ENCODE measurements around the gene HLA-DOA.

The HLA-DOA gene

GRCh38 chr6:33008944-33009861 is at the start of gene HLA-DOA:
TSS of gene HLA-DOA (minus strand) at chr6:33009591.
- DNase-seq: no peak

GRCh38 chr6:33057222-33058150 is 48.1 kb upstream of the HLA-DOA start:
- no peak for DNase-seq

- DNase-seq: no peak
Observed at GRCh38 chr6:33053230-33053629, 43.8 kb upstream of the HLA-DOA start.

- DNase-seq: no peak
Observed at GRCh38 chr6:33052627-33053026, 43.2 kb upstream of the HLA-DOA start.

GRCh38 chr6:33050014-33050810 is 40.8 kb upstream of the HLA-DOA start:
- DNase-seq: no peak

GRCh38 chr6:33049323-33050013 is 40.1 kb upstream of the HLA-DOA start:
- no peak for DNase-seq

GRCh38 chr6:33040157-33040556 is 30.8 kb upstream of the HLA-DOA start:
- DNase-seq: no peak

GRCh38 chr6:33036535-33036934 is 27.1 kb upstream of the HLA-DOA start:
- DNase-seq: no peak

GRCh38 chr6:33034554-33034953 is 25.2 kb upstream of the HLA-DOA start:
- DNase-seq: no peak

- DNase-seq: no peak
Observed at GRCh38 chr6:33030245-33030644, 20.9 kb upstream of the HLA-DOA start.

GRCh38 chr6:33029328-33030184 is 20.2 kb upstream of the HLA-DOA start:
- no peak for DNase-seq

GRCh38 chr6:33028220-33028849 is 18.9 kb upstream of the HLA-DOA start:
- no peak for DNase-seq

GRCh38 chr6:33024521-33024920 is 15.1 kb upstream of the HLA-DOA start:
- DNase-seq: no peak

- no peak for DNase-seq
Observed at GRCh38 chr6:33023536-33023935, 14.1 kb upstream of the HLA-DOA start.

- DNase-seq: no peak
Observed at GRCh38 chr6:33021917-33022316, 12.5 kb upstream of the HLA-DOA start.

- DNase-seq: no peak
Observed at GRCh38 chr6:33019372-33019771, 10.0 kb upstream of the HLA-DOA start.

- no peak for DNase-seq
Observed at GRCh38 chr6:33018904-33019303, 9.5 kb upstream of the HLA-DOA start.

GRCh38 chr6:33018418-33018817 is 9.0 kb upstream of the HLA-DOA start:
- no peak for DNase-seq

GRCh38 chr6:33017694-33018353 is 8.4 kb upstream of the HLA-DOA start:
- DNase-seq: no peak

GRCh38 chr6:33017018-33017417 is 7.6 kb upstream of the HLA-DOA start:
- no peak for DNase-seq

Data from NCI-H1417 treated with DMSO at 0.1 percent for 48 hours (cell line).